Measurements from ENCODE around the gene SFSWAP. TPM values are rescaled to one million over a fixed set of nuclear protein-coding genes. Genes with fewer than 3 reads are reported as not detected.
"Not testable (repeated sequence)": the region's sequence is repeated elsewhere in the genome, so short reads cannot be mapped to it uniquely, and the experiment has no call there.

SFSWAP gene
- total and polyA plus RNA-seq, 7 experiments from 2014 or later: 16.9 to 120 (median 97.4) TPM

- POLR2A ChIA-PET, CTCF ChIA-PET: not testable (repeated sequence)
These were observed 31.7 kb upstream of the SFSWAP start for GRCh38 chr12:131679186-131679585.

DNA sequence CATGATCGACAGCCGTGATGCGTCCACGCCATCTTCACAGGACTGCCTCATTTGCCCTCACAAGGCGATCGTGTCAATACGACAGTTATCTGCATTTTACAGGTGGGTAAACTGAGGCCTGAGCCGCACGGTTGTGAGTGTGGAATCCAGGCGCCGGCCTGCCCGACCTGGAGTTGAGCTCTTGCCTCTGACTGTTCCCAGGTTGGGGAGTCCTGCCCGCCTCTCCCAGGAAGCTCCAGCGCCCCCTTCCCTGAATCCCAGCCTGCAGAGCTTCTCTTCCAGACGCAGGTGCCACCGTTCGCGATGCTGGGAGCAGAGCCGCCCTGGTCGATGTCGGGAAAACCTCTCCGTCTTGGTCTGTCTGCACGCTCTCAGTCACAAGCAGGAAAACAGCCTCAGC lies 31.1 kb upstream of the SFSWAP start:
- H3K4me3 ChIP-seq (ENCODE audit: low read length); H3K4me3 Mint-ChIP-seq; H3K27ac Mint-ChIP-seq; H3K36me3 Mint-ChIP-seq; H3K27me3 Mint-ChIP-seq; DNase-seq; POLR2A ChIA-PET; H3K27ac ChIP-seq (ENCODE audit: low read depth, low read length); H3K4me1 ChIP-seq (ENCODE audit: control insufficient read depth in 2 of 2, insufficient read depth in 2 of 2, low read length in 2 of 2); H3K9me3 ChIP-seq (ENCODE audit: control insufficient read depth in 2 of 3, low read length in 3 of 3); CTCF ChIA-PET; H3K27me3 ChIP-seq (ENCODE audit: control insufficient read depth in 2 of 2, insufficient read depth in 2 of 2, low read length in 2 of 2); H3K36me3 ChIP-seq (ENCODE audit: control insufficient read depth in 2 of 3, insufficient read depth in 3 of 3, low read length in 3 of 3); ATAC-seq: not testable (repeated sequence)
- intact Hi-C loops (cut with micrococcal nuclease): loop anchor here in 1 of 2 donors (5.0 kb wide), 1 partner anchor 73 kb away; no protein-coding TSS in a partner anchor
- peaks cover 0 to 17% (median 11%) of the 10 kb centered on the region in 7 donors for H3K4me1 Mint-ChIP-seq
- H3K9me3 Mint-ChIP-seq: peaks cover 0 to 13% (median 2%) of the 10 kb centered on the region in 11 donors

More at GRCh38 chr12:131679186-131679585, 31.7 kb upstream of the SFSWAP start:
- Mint-ChIP-seq H3K4me1 (peaks cover 0 to 17% (median 11%) of the 10 kb centered on the region in 7 donors), H3K9me3 (peaks cover 0 to 13% (median 3%) of the 10 kb centered on the region in 11 donors)
- ATAC-seq; H3K27me3 ChIP-seq (ENCODE audit: control insufficient read depth in 2 of 2, insufficient read depth in 2 of 2, low read length in 2 of 2); H3K36me3 Mint-ChIP-seq; H3K27ac ChIP-seq (ENCODE audit: low read depth, low read length); H3K36me3 ChIP-seq (ENCODE audit: control insufficient read depth in 2 of 3, insufficient read depth in 3 of 3, low read length in 3 of 3); H3K9me3 ChIP-seq (ENCODE audit: control insufficient read depth in 2 of 3, low read length in 3 of 3); intact Hi-C loops (cut with micrococcal nuclease); H3K4me1 ChIP-seq (ENCODE audit: control insufficient read depth in 2 of 2, insufficient read depth in 2 of 2, low read length in 2 of 2); H3K4me3 ChIP-seq (ENCODE audit: low read length); H3K4me3 Mint-ChIP-seq; DNase-seq; H3K27ac Mint-ChIP-seq; H3K27me3 Mint-ChIP-seq: not testable (repeated sequence)

GRCh38 chr12:131680392-131681256 lies 30.3 kb upstream of the SFSWAP start:
- CTCF ChIA-PET; POLR2A ChIA-PET; H3K36me3 ChIP-seq (ENCODE audit: control insufficient read depth in 2 of 3, insufficient read depth in 3 of 3, low read length in 3 of 3); H3K9me3 ChIP-seq (ENCODE audit: control insufficient read depth in 2 of 3, low read length in 3 of 3); H3K27me3 Mint-ChIP-seq; DNase-seq; H3K36me3 Mint-ChIP-seq; H3K27ac ChIP-seq (ENCODE audit: low read depth, low read length); H3K4me1 ChIP-seq (ENCODE audit: control insufficient read depth in 2 of 2, insufficient read depth in 2 of 2, low read length in 2 of 2); ATAC-seq; H3K27me3 ChIP-seq (ENCODE audit: control insufficient read depth in 2 of 2, insufficient read depth in 2 of 2, low read length in 2 of 2); H3K4me3 ChIP-seq (ENCODE audit: low read length): not testable (repeated sequence)
- H3K4me1 Mint-ChIP-seq: peaks cover 0 to 17% (median 11%) of the 10 kb centered on the region in 7 donors
- intact Hi-C loops (cut with micrococcal nuclease): loop anchor here in 1 of 2 donors (5.0 kb wide), 1 partner anchor 73 kb away; no protein-coding TSS in a partner anchor
- H3K27ac Mint-ChIP-seq: peak overlapping the region in 2 of 9 donors; percentile 14 to 65
- peaks cover 0 to 13% (median 0%) of the 10 kb centered on the region in 11 donors for H3K9me3 Mint-ChIP-seq
- peak overlapping the region in 3 of 10 donors; percentile 13 to 73 (median 52) for H3K4me3 Mint-ChIP-seq

GRCh38 chr12:131681257-131681620 lies 29.7 kb upstream of the SFSWAP start:
- ChIA-PET CTCF (no interaction called here), POLR2A (no interaction called here)
- Mint-ChIP-seq H3K36me3 (no peaks in the 10 kb centered on the region), H3K9me3 (peaks cover 0 to 12% (median 0%) of the 10 kb centered on the region in 11 donors), H3K4me3 (peak overlapping the region in 2 of 10 donors; percentile 13 to 73), H3K27ac (no peak overlapping the region), H3K4me1 (peaks cover 0 to 17% (median 11%) of the 10 kb centered on the region in 7 donors), H3K27me3 (peaks cover 0 to 6% (median 2%) of the 10 kb centered on the region in 5 donors)
- no peaks in the 10 kb centered on the region for H3K27me3 ChIP-seq (ENCODE audit: control insufficient read depth in 2 of 2, insufficient read depth in 2 of 2, low read length in 2 of 2)
- intact Hi-C loops (cut with micrococcal nuclease): loop anchor here in 1 of 2 donors (5.0 kb wide), 1 partner anchor 74 kb away; no protein-coding TSS in a partner anchor
- no peak for ATAC-seq
- no peaks in the 10 kb centered on the region for H3K4me1 ChIP-seq (ENCODE audit: control insufficient read depth in 2 of 2, insufficient read depth in 2 of 2, low read length in 2 of 2)
- no peak for DNase-seq
- H3K9me3 ChIP-seq (ENCODE audit: control insufficient read depth in 2 of 3, low read length in 3 of 3): no peaks in the 10 kb centered on the region
- H3K27ac ChIP-seq (ENCODE audit: low read depth, low read length): no peak overlapping the region
- no peaks in the 10 kb centered on the region for H3K36me3 ChIP-seq (ENCODE audit: control insufficient read depth in 2 of 3, insufficient read depth in 3 of 3, low read length in 3 of 3)
- H3K4me3 ChIP-seq (ENCODE audit: low read length): no peak overlapping the region

- peak overlapping the region in 7 of 10 donors; percentile 55 to 81 (median 69) for H3K4me3 Mint-ChIP-seq
- ATAC-seq (peak; percentile 98), DNase-seq (peak in 7 of 9 donors; percentile 19 to 82 (median 34))
- CTCF ChIA-PET; H3K36me3 ChIP-seq (ENCODE audit: control insufficient read depth in 2 of 3, insufficient read depth in 3 of 3, low read length in 3 of 3); H3K27ac ChIP-seq (ENCODE audit: low read depth, low read length); H3K4me1 ChIP-seq (ENCODE audit: control insufficient read depth in 2 of 2, insufficient read depth in 2 of 2, low read length in 2 of 2); H3K9me3 Mint-ChIP-seq; H3K27me3 Mint-ChIP-seq; H3K36me3 Mint-ChIP-seq; H3K9me3 ChIP-seq (ENCODE audit: control insufficient read depth in 2 of 3, low read length in 3 of 3); POLR2A ChIA-PET; H3K27me3 ChIP-seq (ENCODE audit: control insufficient read depth in 2 of 2, insufficient read depth in 2 of 2, low read length in 2 of 2): not testable (repeated sequence)
- H3K4me1 Mint-ChIP-seq: peaks cover 0 to 17% (median 11%) of the 10 kb centered on the region in 7 donors
- H3K4me3 ChIP-seq (ENCODE audit: low read length): peak overlapping the region; percentile 33
- intact Hi-C loops (cut with micrococcal nuclease): loop anchor here in 1 of 2 donors (5.0 kb wide), 1 partner anchor 75 kb away; no protein-coding TSS in a partner anchor
- peak overlapping the region in 2 of 9 donors; percentile 62 to 79 for H3K27ac Mint-ChIP-seq
These were observed 29.0 kb upstream of the SFSWAP start for GRCh38 chr12:131681746-131682509.

- Histone ChIP-seq H3K27ac (ENCODE audit: low read depth, low read length) (no peak overlapping the region), H3K27me3 (ENCODE audit: control insufficient read depth in 2 of 2, insufficient read depth in 2 of 2, low read length in 2 of 2) (no peaks in the 10 kb centered on the region), H3K36me3 (ENCODE audit: control insufficient read depth in 2 of 3, insufficient read depth in 3 of 3, low read length in 3 of 3) (no peaks in the 10 kb centered on the region), H3K9me3 (ENCODE audit: control insufficient read depth in 2 of 3, low read length in 3 of 3) (no peaks in the 10 kb centered on the region), H3K4me1 (ENCODE audit: control insufficient read depth in 2 of 2, insufficient read depth in 2 of 2, low read length in 2 of 2) (no peaks in the 10 kb centered on the region), H3K4me3 (ENCODE audit: low read length) (no peak overlapping the region)
- ChIA-PET CTCF (no interaction called here), POLR2A (no interaction called here)
- Mint-ChIP-seq H3K27me3 (peaks cover 0 to 6% (median 2%) of the 10 kb centered on the region in 5 donors), H3K36me3 (no peaks in the 10 kb centered on the region), H3K4me3 (peak overlapping the region in 2 of 10 donors; percentile 13 to 63), H3K27ac (peak overlapping the region in 1 of 9 donors; percentile 56), H3K9me3 (peaks cover 0 to 7% (median 0%) of the 10 kb centered on the region in 11 donors), H3K4me1 (peaks cover 0 to 17% (median 11%) of the 10 kb centered on the region in 7 donors)
- ATAC-seq (peak; percentile 11), DNase-seq (peak in 2 of 9 donors; percentile 3 to 36)
- intact Hi-C loops (cut with micrococcal nuclease): loop anchor here in 1 of 2 donors (5.0 kb wide), 1 partner anchor 75 kb away; no protein-coding TSS in a partner anchor
These were observed 28.4 kb upstream of the SFSWAP start for GRCh38 chr12:131682510-131682895.

All from naive thymus-derived CD4-positive, alpha-beta T cell (primary cell).